ENCODE data around the gene DARS1. TPM values are rescaled to one million over a fixed set of nuclear protein-coding genes. Genes with fewer than 3 reads are reported as not detected.

The DARS1 gene
- total RNA-seq, 4 donors from 2014 or later, result 58.7 to 73.6 (median 65.7) TPM

DNA sequence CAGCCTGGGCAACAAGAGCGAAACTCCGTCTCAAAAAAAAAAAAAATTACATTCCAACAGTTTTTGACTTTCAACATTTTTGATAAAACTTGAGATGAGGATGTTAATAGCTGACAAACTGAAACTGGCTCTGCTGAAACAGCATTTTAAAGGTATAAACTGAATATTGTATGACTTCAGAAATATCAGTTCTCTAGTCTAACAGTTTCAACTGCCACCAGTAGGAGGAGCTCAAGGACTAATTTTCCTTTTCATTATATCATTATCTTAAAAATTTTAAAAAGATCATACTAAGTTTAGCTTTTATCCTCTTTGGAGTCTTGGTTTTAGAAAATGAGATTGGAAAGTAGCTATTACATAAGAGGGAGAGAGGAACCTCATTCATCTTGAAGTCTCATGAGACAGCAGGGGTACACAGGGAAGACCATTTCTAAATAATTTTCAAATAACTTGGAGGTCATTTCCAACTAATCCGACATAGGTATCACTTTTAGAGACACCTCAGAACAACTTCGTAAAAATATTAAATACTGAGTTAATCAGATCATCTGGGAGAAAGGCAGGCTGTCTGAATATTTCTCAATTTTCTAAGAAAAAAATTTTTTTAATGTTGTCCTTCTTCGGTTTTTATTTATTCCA, 71.6 kb downstream of the DARS1 start:
- DNase-seq (ENCODE audit: low spot score in 2 of 2), result peak in 1 of 2 donors; percentile 28
- no peak overlapping the region for H3K4me3 ChIP-seq (ENCODE audit: low read depth, poor library complexity, severe bottlenecking)
- 82 to 88% methylated on average over 5 of the region's 5 CpGs for WGBS, 2 donors
- intact Hi-C loops (cut with DNase I; ENCODE audit: low total_unique reads), result loop anchor here (10.0 kb wide), 1 partner anchor 461 kb away; no protein-coding TSS in a partner anchor
- TF ChIP-seq POLR2A (IDR thresholded peaks at IDR 0.05), result no peak
- TF ChIP-seq, protein P1, sequence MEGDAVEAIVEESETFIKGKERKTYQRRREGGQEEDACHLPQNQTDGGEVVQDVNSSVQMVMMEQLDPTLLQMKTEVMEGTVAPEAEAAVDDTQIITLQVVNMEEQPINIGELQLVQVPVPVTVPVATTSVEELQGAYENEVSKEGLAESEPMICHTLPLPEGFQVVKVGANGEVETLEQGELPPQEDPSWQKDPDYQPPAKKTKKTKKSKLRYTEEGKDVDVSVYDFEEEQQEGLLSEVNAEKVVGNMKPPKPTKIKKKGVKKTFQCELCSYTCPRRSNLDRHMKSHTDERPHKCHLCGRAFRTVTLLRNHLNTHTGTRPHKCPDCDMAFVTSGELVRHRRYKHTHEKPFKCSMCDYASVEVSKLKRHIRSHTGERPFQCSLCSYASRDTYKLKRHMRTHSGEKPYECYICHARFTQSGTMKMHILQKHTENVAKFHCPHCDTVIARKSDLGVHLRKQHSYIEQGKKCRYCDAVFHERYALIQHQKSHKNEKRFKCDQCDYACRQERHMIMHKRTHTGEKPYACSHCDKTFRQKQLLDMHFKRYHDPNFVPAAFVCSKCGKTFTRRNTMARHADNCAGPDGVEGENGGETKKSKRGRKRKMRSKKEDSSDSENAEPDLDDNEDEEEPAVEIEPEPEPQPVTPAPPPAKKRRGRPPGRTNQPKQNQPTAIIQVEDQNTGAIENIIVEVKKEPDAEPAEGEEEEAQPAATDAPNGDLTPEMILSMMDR (IDR thresholded peaks at IDR 0.05), result no peak

DNA sequence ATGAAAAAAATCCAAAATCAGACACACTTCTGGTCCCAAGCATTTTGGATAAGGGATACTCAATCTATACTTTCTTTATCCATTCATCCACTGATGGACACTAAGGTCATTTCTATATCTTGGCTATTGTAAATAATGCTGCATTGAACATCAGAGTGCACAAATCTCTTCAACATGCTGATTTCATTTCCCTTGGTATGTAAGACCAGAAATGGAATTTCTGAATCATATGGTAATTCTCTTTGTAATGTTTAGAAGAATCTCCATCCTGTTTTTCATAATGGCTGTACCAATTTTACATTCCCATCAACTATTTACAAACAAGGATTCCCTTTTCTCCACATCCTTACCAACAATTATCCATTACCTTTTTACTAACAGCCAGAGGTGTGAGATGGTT, 75.5 kb downstream of the DARS1 start:
- no peak for DNase-seq (ENCODE audit: low spot score in 2 of 2)
- H3K4me3 ChIP-seq (ENCODE audit: low read depth, poor library complexity, severe bottlenecking), result no peak overlapping the region
- no peak for TF ChIP-seq POLR2A (IDR thresholded peaks at IDR 0.05)
- TF ChIP-seq, protein P1 (IDR thresholded peaks at IDR 0.05), result no peak
- intact Hi-C loops (cut with DNase I; ENCODE audit: low total_unique reads), result loop anchor here (10.0 kb wide), 1 partner anchor 465 kb away; no protein-coding TSS in a partner anchor

DNA sequence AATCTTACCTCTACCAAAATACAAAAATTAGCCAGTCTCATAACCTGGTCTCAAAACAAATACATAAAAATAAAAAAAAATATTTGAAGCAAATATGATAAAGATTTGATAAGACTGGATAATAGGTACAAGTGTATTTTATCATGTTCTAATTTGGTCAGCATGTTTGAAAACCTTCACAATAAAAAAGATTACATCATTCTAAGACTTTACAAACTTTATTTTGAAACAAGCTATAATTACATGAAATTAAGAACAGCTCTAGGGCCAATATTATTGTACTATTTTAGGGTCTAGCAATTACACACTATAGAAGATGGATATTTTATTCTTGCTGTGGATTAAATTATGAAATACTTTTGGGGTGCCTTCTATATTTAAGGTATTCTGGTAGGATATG, 79.7 kb downstream of the DARS1 start:
- TF ChIP-seq, protein P1 (IDR thresholded peaks at IDR 0.05), result no peak
- no peak for TF ChIP-seq POLR2A (IDR thresholded peaks at IDR 0.05)
- no peak overlapping the region for H3K4me3 ChIP-seq (ENCODE audit: low read depth, poor library complexity, severe bottlenecking)
- DNase-seq (ENCODE audit: low spot score in 2 of 2), result no peak
- intact Hi-C loops (cut with DNase I; ENCODE audit: low total_unique reads), result no loop called here

- TF ChIP-seq, protein P1 (IDR thresholded peaks at IDR 0.05), result no peak
- no peak for TF ChIP-seq POLR2A (IDR thresholded peaks at IDR 0.05)
- intact Hi-C loops (cut with DNase I; ENCODE audit: low total_unique reads), result no loop called here
- WGBS, 2 donors, result 90% methylated on average over 4 of the region's 4 CpGs
Observed at GRCh38 chr2:135904341-135904989, 81.0 kb downstream of the DARS1 start.

GRCh38 chr2:135903650-135904049, 81.8 kb downstream of the DARS1 start:
- intact Hi-C loops (cut with DNase I; ENCODE audit: low total_unique reads), result no loop called here
- DNase-seq (ENCODE audit: low spot score in 2 of 2), result no peak
- WGBS, 2 donors, result 78 to 81% methylated on average over 3 of the region's 3 CpGs
- H3K4me3 ChIP-seq (ENCODE audit: low read depth, poor library complexity, severe bottlenecking), result no peak overlapping the region
- TF ChIP-seq, protein P1 (IDR thresholded peaks at IDR 0.05), result no peak
- TF ChIP-seq POLR2A (IDR thresholded peaks at IDR 0.05), result no peak

More at GRCh38 chr2:135904341-135904989, 81.0 kb downstream of the DARS1 start:
- DNase-seq (ENCODE audit: low spot score in 2 of 2), result no peak
- no peak overlapping the region for H3K4me3 ChIP-seq (ENCODE audit: low read depth, poor library complexity, severe bottlenecking)
